WTC11 (cell line): ENCODE measurements around the gene SH3BP5. TPM values are rescaled to one million over a fixed set of nuclear protein-coding genes. Genes with fewer than 3 reads are reported as not detected.
A peak's percentile ranks its signal among the peaks of the same experiment; 100 is the strongest.

Experiments used
- CBFB ChIP-seq: sonication (generic); formaldehyde crosslinking; IDR thresholded peaks from 2 replicates; pipeline ENCODE4 v1.8.1; 2022; ENCODE audit warnings: mild to moderate bottlenecking, low read depth, missing genetic modification reagents
- ESRRA ChIP-seq: sonication (generic); formaldehyde crosslinking; IDR thresholded peaks from 2 replicates; pipeline ENCODE4 v1.8.1; 2022; ENCODE audit warnings: mild to moderate bottlenecking, missing genetic modification reagents, borderline replicate concordance
- FOXK1 ChIP-seq: sonication (generic); formaldehyde crosslinking; IDR thresholded peaks from 2 replicates; pipeline ENCODE4 v1.8.0; 2022; ENCODE audit warnings: mild to moderate bottlenecking, moderate library complexity, missing genetic modification reagents
- FOXP1 ChIP-seq: sonication (generic); formaldehyde crosslinking; IDR thresholded peaks from 2 replicates; pipeline ENCODE4 v1.8.0; 2022; ENCODE audit warnings: missing genetic modification reagents, mild to moderate bottlenecking, moderate library complexity, borderline replicate concordance
- GTF2I ChIP-seq: fragments of 250-450 bp; sonication (Bioruptor Pico); conservative IDR thresholded peaks from 2 replicates; pipeline ENCODE4 v1.4.0; 2021; ENCODE audit warnings: mild to moderate bottlenecking
- JUN ChIP-seq: sonication (generic); formaldehyde crosslinking; IDR thresholded peaks from 2 replicates; pipeline ENCODE4 v1.8.0; 2023; ENCODE audit warnings: mild to moderate bottlenecking, missing genetic modification reagents
- MYBL2 ChIP-seq: sonication (generic); formaldehyde crosslinking; IDR thresholded peaks from 2 replicates; pipeline ENCODE4 v1.8.1; 2023; ENCODE audit warnings: mild to moderate bottlenecking, moderate library complexity, missing genetic modification reagents
- NFYB ChIP-seq: sonication (generic); formaldehyde crosslinking; conservative IDR thresholded peaks from 2 replicates; pipeline ENCODE4 v1.8.0; 2022; ENCODE audit warnings: low read depth, missing genetic modification reagents
- NR2C2 ChIP-seq: sonication (generic); formaldehyde crosslinking; IDR thresholded peaks from 2 replicates; pipeline ENCODE4 v1.8.0; 2022; ENCODE audit warnings: mild to moderate bottlenecking, missing genetic modification reagents
- SOX15 ChIP-seq: fragments of 250-450 bp; sonication (Bioruptor Pico); IDR thresholded peaks from 2 replicates; pipeline ENCODE4 v1.9.0; 2021; ENCODE audit warnings: mild to moderate bottlenecking
- SP1 ChIP-seq: sonication (generic); formaldehyde crosslinking; conservative IDR thresholded peaks from 2 replicates; pipeline ENCODE4 v1.8.1; 2022; ENCODE audit warnings: missing genetic modification reagents
- TCF7 ChIP-seq: sonication (generic); formaldehyde crosslinking; IDR thresholded peaks from 2 replicates; pipeline ENCODE4 v1.8.0; 2022; ENCODE audit warnings: mild to moderate bottlenecking, low read depth, missing genetic modification reagents, moderate library complexity
- TP53 ChIP-seq: sonication (generic); formaldehyde crosslinking; IDR thresholded peaks from 2 replicates; pipeline ENCODE4 v1.8.1; 2023; ENCODE audit warnings: mild to moderate bottlenecking, missing genetic modification reagents
- ZNF121 ChIP-seq: sonication (generic); formaldehyde crosslinking; IDR thresholded peaks from 2 replicates; pipeline ENCODE4 v1.8.0; 2023; ENCODE audit warnings: missing genetic modification reagents
- ZNF138 ChIP-seq: sonication (generic); formaldehyde crosslinking; conservative IDR thresholded peaks from 2 replicates; pipeline ENCODE4 v1.8.1; 2022; ENCODE audit warnings: mild to moderate bottlenecking, moderate library complexity, missing genetic modification reagents
- ZNF317 ChIP-seq: sonication (generic); formaldehyde crosslinking; IDR thresholded peaks from 2 replicates; pipeline ENCODE4 v1.8.1; 2023; ENCODE audit warnings: low read depth, mild to moderate bottlenecking, moderate library complexity, missing genetic modification reagents, borderline replicate concordance
- ZNF416 ChIP-seq: fragments of 250-450 bp; sonication (Bioruptor Pico); IDR thresholded peaks from 2 replicates; pipeline ENCODE4 v1.9.0; 2021; ENCODE audit warnings: mild to moderate bottlenecking, inconsistent platforms
- total RNA-seq: library from RNA; stranded (reverse); gene quantifications from 3 replicates; pipeline ENCODE4 v1.2.3, GENCODE V29; 2021
- TF ChIP-seq, protein P1 (sequence below): fragments of 250-450 bp; sonication (Bioruptor Pico); IDR thresholded peaks from 2 replicates; pipeline ENCODE4 v1.9.0; 2021; ENCODE audit warnings: mild to moderate bottlenecking
- TF ChIP-seq, protein P2 (sequence below): fragments of 250-450 bp; sonication (Bioruptor Pico); conservative IDR thresholded peaks from 2 replicates; pipeline ENCODE4 v1.9.0; 2021; ENCODE audit warnings: mild to moderate bottlenecking
- TF ChIP-seq, protein P3 (sequence below): fragments of 250-450 bp; sonication (Bioruptor Pico); IDR thresholded peaks from 2 replicates; pipeline ENCODE4 v1.8.0; 2021; ENCODE audit warnings: mild to moderate bottlenecking
- TF ChIP-seq, protein P4 (sequence below): sonication (generic); formaldehyde crosslinking; IDR thresholded peaks from 2 replicates; pipeline ENCODE4 v1.8.0; 2022; ENCODE audit warnings: mild to moderate bottlenecking, missing genetic modification reagents
- TF ChIP-seq, protein P5 (sequence below): sonication (generic); formaldehyde crosslinking; conservative IDR thresholded peaks from 2 replicates; pipeline ENCODE4 v1.8.1; 2022; ENCODE audit warnings: mild to moderate bottlenecking, missing genetic modification reagents
- TF ChIP-seq, protein P6 (sequence below): sonication (generic); formaldehyde crosslinking; IDR thresholded peaks from 2 replicates; pipeline ENCODE4 v1.8.0; 2022; ENCODE audit warnings: mild to moderate bottlenecking, missing genetic modification reagents
- TF ChIP-seq, protein P7 (sequence below): sonication (generic); formaldehyde crosslinking; IDR thresholded peaks from 2 replicates; pipeline ENCODE4 v1.8.0; 2023; ENCODE audit warnings: mild to moderate bottlenecking, missing genetic modification reagents
- TF ChIP-seq, protein P8 (sequence below): sonication (generic); formaldehyde crosslinking; IDR thresholded peaks from 2 replicates; pipeline ENCODE4 v1.8.1; 2022; ENCODE audit warnings: mild to moderate bottlenecking, missing genetic modification reagents, moderate library complexity, borderline replicate concordance
- TF ChIP-seq, protein P9 (sequence below): fragments of 250-450 bp; sonication (Bioruptor Pico); IDR thresholded peaks from 2 replicates; pipeline ENCODE4 v1.9.0; 2021; ENCODE audit warnings: mild to moderate bottlenecking, borderline replicate concordance

Gene SH3BP5
- total RNA-seq, 1 experiment from 2014 or later: 7.2 TPM

DNA sequence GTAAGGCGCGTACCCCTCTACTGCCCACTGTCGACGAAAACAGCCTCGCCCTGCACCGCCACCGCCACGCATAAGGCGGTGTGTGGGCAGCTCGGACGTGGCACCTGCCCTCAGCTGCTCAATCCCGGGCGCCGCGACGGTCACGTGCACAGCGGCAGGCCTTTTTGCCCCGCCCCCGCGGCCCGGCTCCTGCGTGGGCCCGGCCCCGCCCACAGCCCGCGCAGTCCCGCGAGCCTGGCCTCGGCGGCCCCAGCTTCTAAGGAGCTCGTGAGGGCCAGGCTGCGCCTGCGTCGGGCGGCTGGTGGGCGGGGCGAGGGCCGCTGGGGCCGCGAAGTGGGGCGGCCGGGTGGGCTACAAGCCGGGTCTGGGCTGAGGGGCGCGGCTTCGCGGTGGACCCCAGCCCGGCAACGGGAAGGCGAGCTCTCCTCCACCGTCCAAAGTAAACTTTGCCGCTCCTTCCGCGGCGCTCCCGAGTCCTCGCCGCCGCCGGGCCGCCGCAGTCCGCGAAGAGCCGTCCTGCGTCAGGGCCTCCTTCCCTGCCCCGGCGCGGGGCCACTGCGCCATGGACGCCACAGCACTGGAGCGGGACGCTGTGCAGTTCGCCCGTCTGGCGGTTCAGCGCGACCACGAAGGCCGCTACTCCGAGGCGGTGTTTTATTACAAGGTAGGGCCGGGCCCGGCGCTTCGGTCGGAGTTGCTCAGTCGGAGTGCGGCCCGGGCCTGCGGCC lies 126.3 kb downstream of the SH3BP5 start, which contains the start of gene CAPN7 (continued):
- TF ChIP-seq SP1 (CRISPR knock-in tag): peak; percentile 82
- TF ChIP-seq NFYB: no peak
- no peak for TF ChIP-seq NR2C2 (CRISPR knock-in tag)
- TF ChIP-seq, protein P1, sequence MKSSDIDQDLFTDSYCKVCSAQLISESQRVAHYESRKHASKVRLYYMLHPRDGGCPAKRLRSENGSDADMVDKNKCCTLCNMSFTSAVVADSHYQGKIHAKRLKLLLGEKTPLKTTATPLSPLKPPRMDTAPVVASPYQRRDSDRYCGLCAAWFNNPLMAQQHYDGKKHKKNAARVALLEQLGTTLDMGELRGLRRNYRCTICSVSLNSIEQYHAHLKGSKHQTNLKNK: no peak
- no peak for TF ChIP-seq MYBL2
- TF ChIP-seq, protein P2, sequence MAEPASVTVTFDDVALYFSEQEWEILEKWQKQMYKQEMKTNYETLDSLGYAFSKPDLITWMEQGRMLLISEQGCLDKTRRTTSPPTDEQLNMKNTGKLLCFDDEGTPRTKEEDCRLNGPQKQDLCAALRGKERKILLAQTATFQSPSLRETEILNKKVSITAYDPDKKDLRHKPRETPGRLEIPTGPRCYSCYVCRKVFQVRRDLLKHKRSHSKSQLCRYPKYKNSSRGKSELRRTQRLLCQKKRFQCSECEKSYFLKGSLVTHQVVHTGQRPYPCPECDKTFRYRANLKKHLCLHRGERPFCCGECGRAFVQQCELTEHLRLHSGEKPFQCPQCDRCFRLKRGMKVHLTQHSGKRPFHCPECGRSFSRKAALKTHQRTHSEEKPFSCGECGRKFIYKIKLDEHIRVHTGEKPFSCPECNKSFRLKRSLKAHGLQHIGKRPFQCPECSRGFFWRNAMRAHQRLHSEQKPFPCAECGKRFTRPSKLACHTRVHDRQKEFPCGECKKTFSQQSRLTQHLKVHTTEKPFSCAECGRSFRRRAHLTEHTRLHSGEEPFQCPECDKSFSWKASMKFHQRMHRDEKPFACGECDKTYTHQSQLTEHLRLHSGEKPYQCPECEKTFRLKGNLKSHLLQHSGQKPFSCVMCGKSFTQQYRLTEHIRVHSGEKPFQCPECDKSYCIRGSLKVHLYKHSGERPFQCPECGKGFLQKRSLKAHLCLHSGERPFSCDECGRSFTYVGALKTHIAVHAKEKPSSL (CRISPR knock-in tag): no peak
- TF ChIP-seq FOXP1 (CRISPR knock-in tag): no peak
- TF ChIP-seq, protein P3, sequence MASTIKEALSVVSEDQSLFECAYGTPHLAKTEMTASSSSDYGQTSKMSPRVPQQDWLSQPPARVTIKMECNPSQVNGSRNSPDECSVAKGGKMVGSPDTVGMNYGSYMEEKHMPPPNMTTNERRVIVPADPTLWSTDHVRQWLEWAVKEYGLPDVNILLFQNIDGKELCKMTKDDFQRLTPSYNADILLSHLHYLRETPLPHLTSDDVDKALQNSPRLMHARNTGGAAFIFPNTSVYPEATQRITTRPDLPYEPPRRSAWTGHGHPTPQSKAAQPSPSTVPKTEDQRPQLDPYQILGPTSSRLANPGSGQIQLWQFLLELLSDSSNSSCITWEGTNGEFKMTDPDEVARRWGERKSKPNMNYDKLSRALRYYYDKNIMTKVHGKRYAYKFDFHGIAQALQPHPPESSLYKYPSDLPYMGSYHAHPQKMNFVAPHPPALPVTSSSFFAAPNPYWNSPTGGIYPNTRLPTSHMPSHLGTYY (CRISPR knock-in tag): no peak
- TF ChIP-seq, protein P4, sequence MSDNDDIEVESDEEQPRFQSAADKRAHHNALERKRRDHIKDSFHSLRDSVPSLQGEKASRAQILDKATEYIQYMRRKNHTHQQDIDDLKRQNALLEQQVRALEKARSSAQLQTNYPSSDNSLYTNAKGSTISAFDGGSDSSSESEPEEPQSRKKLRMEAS: peak; percentile 56
- TF ChIP-seq, protein P5, sequence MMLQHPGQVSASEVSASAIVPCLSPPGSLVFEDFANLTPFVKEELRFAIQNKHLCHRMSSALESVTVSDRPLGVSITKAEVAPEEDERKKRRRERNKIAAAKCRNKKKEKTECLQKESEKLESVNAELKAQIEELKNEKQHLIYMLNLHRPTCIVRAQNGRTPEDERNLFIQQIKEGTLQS: no peak
- TF ChIP-seq, protein P6, sequence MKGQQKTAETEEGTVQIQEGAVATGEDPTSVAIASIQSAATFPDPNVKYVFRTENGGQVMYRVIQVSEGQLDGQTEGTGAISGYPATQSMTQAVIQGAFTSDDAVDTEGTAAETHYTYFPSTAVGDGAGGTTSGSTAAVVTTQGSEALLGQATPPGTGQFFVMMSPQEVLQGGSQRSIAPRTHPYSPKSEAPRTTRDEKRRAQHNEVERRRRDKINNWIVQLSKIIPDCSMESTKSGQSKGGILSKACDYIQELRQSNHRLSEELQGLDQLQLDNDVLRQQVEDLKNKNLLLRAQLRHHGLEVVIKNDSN (CRISPR knock-in tag): peak; percentile 89
- TF ChIP-seq, protein P7, sequence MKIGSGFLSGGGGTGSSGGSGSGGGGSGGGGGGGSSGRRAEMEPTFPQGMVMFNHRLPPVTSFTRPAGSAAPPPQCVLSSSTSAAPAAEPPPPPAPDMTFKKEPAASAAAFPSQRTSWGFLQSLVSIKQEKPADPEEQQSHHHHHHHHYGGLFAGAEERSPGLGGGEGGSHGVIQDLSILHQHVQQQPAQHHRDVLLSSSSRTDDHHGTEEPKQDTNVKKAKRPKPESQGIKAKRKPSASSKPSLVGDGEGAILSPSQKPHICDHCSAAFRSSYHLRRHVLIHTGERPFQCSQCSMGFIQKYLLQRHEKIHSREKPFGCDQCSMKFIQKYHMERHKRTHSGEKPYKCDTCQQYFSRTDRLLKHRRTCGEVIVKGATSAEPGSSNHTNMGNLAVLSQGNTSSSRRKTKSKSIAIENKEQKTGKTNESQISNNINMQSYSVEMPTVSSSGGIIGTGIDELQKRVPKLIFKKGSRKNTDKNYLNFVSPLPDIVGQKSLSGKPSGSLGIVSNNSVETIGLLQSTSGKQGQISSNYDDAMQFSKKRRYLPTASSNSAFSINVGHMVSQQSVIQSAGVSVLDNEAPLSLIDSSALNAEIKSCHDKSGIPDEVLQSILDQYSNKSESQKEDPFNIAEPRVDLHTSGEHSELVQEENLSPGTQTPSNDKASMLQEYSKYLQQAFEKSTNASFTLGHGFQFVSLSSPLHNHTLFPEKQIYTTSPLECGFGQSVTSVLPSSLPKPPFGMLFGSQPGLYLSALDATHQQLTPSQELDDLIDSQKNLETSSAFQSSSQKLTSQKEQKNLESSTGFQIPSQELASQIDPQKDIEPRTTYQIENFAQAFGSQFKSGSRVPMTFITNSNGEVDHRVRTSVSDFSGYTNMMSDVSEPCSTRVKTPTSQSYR: no peak
- TF ChIP-seq, protein P8, sequence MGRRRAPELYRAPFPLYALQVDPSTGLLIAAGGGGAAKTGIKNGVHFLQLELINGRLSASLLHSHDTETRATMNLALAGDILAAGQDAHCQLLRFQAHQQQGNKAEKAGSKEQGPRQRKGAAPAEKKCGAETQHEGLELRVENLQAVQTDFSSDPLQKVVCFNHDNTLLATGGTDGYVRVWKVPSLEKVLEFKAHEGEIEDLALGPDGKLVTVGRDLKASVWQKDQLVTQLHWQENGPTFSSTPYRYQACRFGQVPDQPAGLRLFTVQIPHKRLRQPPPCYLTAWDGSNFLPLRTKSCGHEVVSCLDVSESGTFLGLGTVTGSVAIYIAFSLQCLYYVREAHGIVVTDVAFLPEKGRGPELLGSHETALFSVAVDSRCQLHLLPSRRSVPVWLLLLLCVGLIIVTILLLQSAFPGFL (CRISPR knock-in tag): no peak
- TF ChIP-seq ESRRA (CRISPR knock-in tag): no peak; the same call in 1 of the 2 replicates
- peak; percentile 3; the same call in 1 of the 2 replicates for TF ChIP-seq ZNF121 (CRISPR knock-in tag)
- no peak for TF ChIP-seq GTF2I
- peak; percentile 21 for TF ChIP-seq FOXK1 (CRISPR knock-in tag)
- TF ChIP-seq TCF7 (CRISPR knock-in tag): no peak
- no peak for TF ChIP-seq CBFB (CRISPR knock-in tag)
- TF ChIP-seq ZNF416 (CRISPR knock-in tag): no peak
- 0 out of 2 replicates have a peak, but pooled peaks have one; percentile 36 for TF ChIP-seq ZNF317 (CRISPR knock-in tag)
- no peak for TF ChIP-seq SOX15 (CRISPR knock-in tag)
- TF ChIP-seq TP53 (CRISPR knock-in tag): no peak
- no peak for TF ChIP-seq ZNF138 (CRISPR knock-in tag)
- TF ChIP-seq JUN: peak; percentile 74; the same call in 1 of the 2 replicates
- TF ChIP-seq, protein P9, sequence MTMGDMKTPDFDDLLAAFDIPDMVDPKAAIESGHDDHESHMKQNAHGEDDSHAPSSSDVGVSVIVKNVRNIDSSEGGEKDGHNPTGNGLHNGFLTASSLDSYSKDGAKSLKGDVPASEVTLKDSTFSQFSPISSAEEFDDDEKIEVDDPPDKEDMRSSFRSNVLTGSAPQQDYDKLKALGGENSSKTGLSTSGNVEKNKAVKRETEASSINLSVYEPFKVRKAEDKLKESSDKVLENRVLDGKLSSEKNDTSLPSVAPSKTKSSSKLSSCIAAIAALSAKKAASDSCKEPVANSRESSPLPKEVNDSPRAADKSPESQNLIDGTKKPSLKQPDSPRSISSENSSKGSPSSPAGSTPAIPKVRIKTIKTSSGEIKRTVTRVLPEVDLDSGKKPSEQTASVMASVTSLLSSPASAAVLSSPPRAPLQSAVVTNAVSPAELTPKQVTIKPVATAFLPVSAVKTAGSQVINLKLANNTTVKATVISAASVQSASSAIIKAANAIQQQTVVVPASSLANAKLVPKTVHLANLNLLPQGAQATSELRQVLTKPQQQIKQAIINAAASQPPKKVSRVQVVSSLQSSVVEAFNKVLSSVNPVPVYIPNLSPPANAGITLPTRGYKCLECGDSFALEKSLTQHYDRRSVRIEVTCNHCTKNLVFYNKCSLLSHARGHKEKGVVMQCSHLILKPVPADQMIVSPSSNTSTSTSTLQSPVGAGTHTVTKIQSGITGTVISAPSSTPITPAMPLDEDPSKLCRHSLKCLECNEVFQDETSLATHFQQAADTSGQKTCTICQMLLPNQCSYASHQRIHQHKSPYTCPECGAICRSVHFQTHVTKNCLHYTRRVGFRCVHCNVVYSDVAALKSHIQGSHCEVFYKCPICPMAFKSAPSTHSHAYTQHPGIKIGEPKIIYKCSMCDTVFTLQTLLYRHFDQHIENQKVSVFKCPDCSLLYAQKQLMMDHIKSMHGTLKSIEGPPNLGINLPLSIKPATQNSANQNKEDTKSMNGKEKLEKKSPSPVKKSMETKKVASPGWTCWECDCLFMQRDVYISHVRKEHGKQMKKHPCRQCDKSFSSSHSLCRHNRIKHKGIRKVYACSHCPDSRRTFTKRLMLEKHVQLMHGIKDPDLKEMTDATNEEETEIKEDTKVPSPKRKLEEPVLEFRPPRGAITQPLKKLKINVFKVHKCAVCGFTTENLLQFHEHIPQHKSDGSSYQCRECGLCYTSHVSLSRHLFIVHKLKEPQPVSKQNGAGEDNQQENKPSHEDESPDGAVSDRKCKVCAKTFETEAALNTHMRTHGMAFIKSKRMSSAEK: no peak
